GM18520 (cell line): ENCODE results near the gene INPP5F.

Experiments used
- ATAC-seq: cut with Tn5 transposase; IDR thresholded peaks from one replicate; pipeline ENCODE4 v1.9.1; 2021; ENCODE audit not compliant: unreplicated experiment

The INPP5F gene

DNA sequence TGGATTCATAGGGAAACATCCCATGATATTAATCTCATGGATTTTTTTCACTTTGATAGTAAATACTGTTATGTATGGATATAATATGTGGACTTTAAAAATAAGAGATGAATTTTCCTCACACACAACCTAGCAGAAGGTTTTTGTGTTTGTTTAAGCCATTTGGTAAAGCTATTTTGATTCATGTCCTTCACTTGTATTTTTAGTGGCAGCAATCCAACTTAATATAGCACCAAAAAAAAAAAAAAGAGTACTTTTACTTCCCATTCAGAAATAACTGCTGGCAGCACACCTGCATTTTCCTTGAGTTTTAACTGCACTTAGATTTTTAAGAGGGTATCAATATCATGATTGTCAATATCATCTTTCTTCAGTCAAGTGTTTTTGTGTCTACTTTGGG is 86.8 kb downstream of the INPP5F start:
- ATAC-seq = no peak

GRCh38 chr10:119815671-119816070 is 89.8 kb downstream of the INPP5F start:
- ATAC-seq = no peak

DNA sequence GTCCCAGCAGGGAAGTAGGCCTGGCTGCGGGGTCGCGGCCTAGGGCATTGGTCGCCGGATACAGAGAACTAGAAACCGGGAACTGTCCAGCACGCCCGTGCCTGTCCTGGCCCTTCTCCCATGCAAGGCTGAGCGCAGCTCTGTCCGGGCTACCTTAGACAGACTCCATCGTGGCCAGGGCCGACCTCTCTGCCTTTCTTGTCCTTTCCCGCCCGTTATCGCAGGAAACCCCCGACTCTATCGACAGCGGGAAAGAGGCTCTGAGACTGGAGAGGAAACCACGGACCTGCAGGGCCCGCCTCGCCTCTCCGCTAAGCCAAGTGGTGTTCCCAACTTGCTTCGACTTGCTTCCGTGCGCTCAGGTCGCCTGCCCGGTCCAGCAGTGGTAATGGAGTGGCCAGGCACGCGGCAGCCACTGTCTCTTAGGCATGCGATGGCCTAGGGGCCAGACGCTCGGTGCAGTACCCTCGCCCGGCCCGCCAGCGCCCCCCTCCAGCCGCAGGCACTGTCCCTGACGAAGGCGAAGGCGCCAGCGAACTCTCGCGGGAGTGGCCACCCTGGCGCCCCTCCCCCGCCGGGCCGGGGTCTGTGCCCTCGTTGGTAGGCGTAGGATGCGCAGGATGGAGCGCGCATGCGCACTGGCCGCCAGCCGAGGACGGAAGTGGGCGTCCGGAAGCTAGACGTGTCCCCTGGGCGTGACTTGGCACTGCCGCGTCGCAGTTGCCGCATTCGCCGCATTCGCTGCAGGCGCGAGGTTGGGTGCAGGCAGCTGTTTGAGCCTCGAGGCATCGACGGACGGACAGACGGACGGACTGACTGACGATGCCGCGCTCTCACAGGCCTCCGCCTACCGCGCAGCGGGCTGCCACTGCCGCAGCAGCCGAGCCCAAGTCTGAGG is 92.4 kb downstream of the INPP5F start:
- ATAC-seq = no peak

GRCh38 chr10:119818889-119819270 is 93.0 kb downstream of the INPP5F start:
- ATAC-seq = no peak

DNA sequence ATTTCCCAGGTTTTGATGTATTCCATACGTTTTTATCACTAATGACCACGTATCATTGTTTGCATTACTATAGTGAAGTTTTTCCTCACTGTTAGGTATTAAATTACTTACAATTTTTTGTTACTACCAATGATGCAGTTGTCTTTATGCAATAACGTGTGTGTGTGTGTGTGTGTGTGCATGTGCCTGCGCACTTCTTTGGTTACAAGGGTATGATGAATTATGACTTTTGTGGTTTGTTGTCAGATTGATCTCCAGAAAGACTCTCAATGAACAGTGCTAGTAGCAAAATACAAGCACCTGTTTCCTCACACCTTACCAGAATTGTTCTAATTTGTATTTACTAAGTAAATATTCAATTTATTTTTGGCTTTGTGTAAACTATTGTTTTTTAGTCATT is 95.3 kb downstream of the INPP5F start:
- ATAC-seq = no peak

DNA sequence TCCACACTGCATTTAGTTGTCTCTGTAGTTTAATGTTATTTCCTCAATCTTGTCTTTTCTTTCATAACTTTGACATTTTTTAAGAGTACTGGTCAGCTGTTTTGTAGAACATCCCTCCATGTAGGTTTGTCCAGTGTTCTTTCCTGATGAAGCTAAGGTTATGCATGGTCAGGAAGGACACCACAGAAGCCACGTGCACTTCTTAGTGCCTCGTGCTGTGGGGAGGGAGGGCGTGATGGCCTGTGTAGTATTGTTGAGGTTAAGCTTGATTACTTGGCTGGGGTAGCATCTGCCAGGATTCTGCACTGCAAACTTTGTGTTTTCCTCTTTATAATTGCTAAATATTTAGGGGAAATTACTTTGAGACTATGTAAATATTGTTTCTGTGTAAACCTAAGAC is 98.4 kb downstream of the INPP5F start:
- ATAC-seq = no peak

- no peak for ATAC-seq
Observed at GRCh38 chr10:119826771-119827170, 100.9 kb downstream of the INPP5F start.

DNA sequence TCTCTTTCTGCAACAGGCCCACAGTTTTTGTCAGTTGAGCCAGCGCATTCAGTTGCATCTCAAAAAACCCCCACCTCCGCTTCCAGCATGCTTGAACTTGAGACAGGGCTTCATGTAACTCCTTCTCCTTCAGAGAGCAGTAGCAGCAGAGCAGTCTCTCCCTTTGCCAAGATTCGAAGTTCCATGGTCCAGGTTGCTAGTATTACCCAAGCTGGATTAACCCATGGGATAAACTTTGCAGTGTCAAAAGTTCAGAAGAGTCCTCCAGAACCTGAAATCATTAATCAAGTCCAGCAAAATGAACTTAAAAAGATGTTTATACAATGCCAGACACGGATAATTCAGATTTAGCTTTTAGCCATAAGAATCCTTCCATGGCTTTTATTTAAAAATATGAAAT is 101.6 kb downstream of the INPP5F start:
- no peak for ATAC-seq

- no peak for ATAC-seq
Observed at GRCh38 chr10:119829429-119829828, 103.6 kb downstream of the INPP5F start.

DNA sequence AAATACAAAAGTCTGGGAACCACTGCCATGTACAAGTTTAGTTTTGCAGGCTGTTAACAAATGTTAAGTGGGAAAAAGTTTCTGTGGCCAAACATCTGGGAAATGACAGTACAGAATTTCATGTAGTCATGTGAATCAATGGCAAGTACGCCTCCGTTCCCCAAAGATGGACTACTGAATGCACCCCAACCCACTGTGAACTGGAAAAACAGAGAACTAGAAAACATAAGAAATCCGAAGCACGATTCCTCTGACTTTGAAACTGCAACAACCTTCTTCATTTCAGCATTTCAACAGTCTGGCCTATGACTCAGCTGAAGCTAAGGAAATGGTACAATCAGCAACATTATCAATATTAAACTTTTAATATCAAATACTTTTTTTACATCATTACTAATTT is 105.0 kb downstream of the INPP5F start:
- ATAC-seq = no peak

- ATAC-seq = no peak
Observed at GRCh38 chr10:119831656-119832055, 105.8 kb downstream of the INPP5F start.

DNA sequence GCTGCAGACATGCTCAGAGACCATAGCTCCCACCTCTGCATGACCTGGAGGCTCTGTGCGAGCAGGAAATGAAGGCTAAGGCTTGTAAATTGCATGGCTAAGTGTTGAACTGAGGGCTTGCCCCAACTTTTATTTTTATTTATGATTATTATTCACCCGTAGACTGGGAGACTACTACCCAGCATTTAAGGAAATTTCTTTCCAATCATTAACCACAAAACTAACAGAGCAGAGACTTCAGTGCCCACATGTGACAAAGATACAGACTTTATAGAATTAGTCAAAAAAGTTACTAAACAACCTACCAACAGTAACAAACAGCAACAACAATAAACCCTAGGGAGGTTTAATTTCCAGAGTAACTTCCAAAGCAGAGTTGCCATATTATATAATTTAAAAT is 107.1 kb downstream of the INPP5F start:
- ATAC-seq = no peak

- ATAC-seq = no peak
Observed at GRCh38 chr10:119834188-119834587, 108.3 kb downstream of the INPP5F start.

DNA sequence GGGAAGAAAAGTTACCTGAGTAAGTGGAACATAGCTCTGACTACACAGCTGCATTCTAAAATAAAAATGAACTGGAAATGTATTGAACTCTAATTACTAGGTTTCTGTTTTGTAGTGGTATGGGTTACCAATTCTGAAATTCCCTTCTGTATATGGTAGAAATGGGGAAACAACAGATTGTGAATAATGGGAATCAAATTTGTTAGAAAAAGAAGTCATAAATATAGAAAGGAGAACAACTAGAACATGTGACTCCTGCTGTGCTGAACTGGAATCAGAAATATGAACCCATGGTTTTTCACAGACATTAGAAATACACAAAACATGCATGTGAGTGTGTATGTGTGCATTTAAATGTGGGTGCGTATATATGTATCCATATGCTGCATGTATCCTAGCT is 119.8 kb downstream of the INPP5F start:
- ATAC-seq = no peak

- no peak for ATAC-seq
Observed at GRCh38 chr10:119849031-119849789, 123.4 kb downstream of the INPP5F start.

- no peak for ATAC-seq
Observed at GRCh38 chr10:119849944-119850343, 124.1 kb downstream of the INPP5F start.

DNA sequence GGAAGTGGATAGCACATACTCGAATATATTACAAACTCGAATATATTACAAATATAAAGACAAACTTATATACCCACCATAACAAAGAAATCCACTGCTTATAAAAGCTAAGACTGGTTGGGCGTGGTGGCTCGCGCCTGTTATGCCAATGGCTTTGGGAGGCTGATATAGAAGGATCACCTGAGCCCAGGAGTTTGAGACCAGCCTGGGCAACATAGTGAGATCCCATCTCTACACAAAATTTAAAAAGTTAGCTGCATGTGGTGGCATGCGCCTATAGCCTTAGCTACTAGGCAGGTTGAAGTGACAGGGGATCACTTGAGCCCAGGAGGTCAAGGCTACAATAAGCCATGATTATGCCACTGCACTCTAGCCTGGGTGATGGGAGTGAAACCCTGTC is 126.4 kb downstream of the INPP5F start:
- ATAC-seq = no peak

- ATAC-seq = no peak
Observed at GRCh38 chr10:119852822-119853221, 127.0 kb downstream of the INPP5F start.

DNA sequence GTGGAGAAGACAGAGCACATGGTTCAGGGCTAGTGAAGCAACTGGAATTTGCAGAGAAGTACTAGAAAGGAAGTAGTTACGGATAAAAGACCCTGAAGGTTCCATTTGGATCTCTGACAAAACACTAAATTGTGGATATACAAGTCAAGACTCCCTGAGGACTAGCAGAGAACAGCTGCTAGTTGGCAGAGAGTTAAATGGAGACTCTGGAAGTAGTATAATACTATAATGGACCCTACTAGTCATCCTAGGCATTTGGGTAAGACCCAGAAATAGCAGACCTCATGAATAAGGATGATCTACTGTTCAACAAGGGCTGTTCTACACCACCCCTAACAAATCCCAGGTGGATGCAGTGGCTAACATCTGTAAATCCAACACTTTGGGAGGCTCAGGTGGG is 127.7 kb downstream of the INPP5F start:
- no peak for ATAC-seq

- no peak for ATAC-seq
Observed at GRCh38 chr10:119858063-119858462, 132.2 kb downstream of the INPP5F start.

DNA sequence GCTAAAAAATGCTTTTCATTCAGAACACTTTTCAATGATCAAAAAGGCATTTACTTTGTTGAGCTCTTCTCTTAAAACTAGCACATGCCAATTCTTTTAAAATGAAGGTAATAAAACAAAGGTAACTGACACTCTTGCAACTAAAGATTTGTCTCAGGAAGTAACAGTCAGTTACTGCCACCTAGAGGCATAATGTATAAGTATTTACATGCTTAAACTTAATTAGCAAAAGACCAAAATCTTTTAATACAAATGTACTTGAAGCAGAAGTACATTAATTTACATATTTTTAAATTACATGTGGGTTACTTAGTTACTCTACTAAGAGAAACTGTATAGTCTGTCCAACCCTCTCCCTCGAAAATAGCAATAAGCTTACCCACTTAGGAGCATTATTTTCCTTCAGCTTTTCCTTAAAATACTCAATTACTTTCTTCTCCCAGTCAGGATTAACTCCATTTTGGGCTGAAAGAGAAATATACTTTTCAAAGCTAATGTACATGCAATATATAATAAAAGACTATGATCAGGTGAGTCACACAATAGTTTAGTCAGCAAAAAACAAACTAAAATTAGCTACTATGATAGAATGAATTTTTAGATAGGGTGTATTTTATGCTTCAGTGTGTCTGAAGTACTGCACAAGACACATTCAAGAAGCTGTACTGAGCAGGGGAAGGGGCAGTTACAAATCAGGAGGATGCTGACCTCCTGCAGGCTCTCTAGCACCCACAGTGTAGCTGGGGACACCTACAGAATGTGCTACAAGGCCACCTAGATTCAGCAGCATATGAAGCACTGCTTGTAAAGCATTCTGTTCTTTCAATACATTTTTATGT is 133.8 kb downstream of the INPP5F start:
- ATAC-seq = no peak
